Progenitor cell of endocrine pancreas (in vitro differentiated cells): Measurements from ENCODE around the gene NFE2L2. TPM values are rescaled to one million over a fixed set of nuclear protein-coding genes. Genes with fewer than 3 reads are reported as not detected.
"Not testable (repeated sequence)": the region's sequence is repeated elsewhere in the genome, so short reads cannot be mapped to it uniquely, and the experiment has no call there.

Experiments
- DNase-seq: peaks from one replicate; pipeline ENCODE4 v3.0.0; 2021; ENCODE audit warnings: low spot score; ENCODE audit not compliant: unreplicated experiment
- H3K27ac Mint-ChIP-seq: 2 replicates; pipeline ENCODE4 v1.8.0; 2021; ENCODE audit warnings: mild to moderate bottlenecking, moderate library complexity, mixed read lengths
- H3K27me3 Mint-ChIP-seq: 2 replicates; pipeline ENCODE4 v1.8.0; 2021; ENCODE audit warnings: mixed read lengths
- H3K36me3 Mint-ChIP-seq: 2 replicates; pipeline ENCODE4 v1.8.0; 2022; ENCODE audit warnings: mixed read lengths; ENCODE audit not compliant: insufficient read depth
- H3K4me1 Mint-ChIP-seq: 2 replicates; pipeline ENCODE4 v1.8.0; 2021; ENCODE audit warnings: low read depth, mixed read lengths
- H3K4me3 Mint-ChIP-seq: 2 replicates; pipeline ENCODE4 v1.8.0; 2021; ENCODE audit warnings: low read depth, mild to moderate bottlenecking, moderate library complexity, mixed read lengths
- H3K9me3 Mint-ChIP-seq: 2 replicates; pipeline ENCODE4 v1.8.0; 2021; ENCODE audit warnings: low read depth, mixed read lengths
- CTCF ChIP-seq: fragments of 200-600 bp; sonication (generic); IDR thresholded peaks from one replicate; pipeline ENCODE4 v1.5.0; 2021; ENCODE audit warnings: antibody characterized with exemption, mild to moderate bottlenecking; ENCODE audit not compliant: unreplicated experiment
- microRNA-seq: library from miRNA; unstranded; fragments of <30 nt; microRNA quantifications from one replicate; pipeline ENCODE4 v1.1.0, GENCODE V29; 2020; ENCODE audit warnings: borderline number of aligned reads; ENCODE audit not compliant: unreplicated experiment
- total RNA-seq: library from RNA; stranded (reverse); gene quantifications from 2 replicates; pipeline ENCODE4 v1.2.1, GENCODE V29; 2021

Gene NFE2L2
- total RNA-seq, 1 donor from 2014 or later: 59.1 TPM

GRCh38 chr2:177188482-177189469 lies 75.8 kb downstream of the NFE2L2 start:
- Mint-ChIP-seq H3K9me3 (no peaks in the 10 kb centered on the region), H3K4me1 (peaks cover 9% of the 10 kb centered on the region), H3K27ac (peak overlapping the region; percentile 31), H3K27me3 (no peaks in the 10 kb centered on the region), H3K36me3 (no peaks in the 10 kb centered on the region), H3K4me3 (no peak overlapping the region)
- no peak for TF ChIP-seq CTCF
- DNase-seq: no peak

- Mint-ChIP-seq H3K4me1 (peaks cover 9% of the 10 kb centered on the region), H3K9me3 (no peaks in the 10 kb centered on the region), H3K27me3 (no peaks in the 10 kb centered on the region), H3K36me3 (no peaks in the 10 kb centered on the region), H3K4me3 (no peak overlapping the region), H3K27ac (peak overlapping the region; percentile 64)
- no peak for TF ChIP-seq CTCF
- DNase-seq: no peak
Measured at GRCh38 chr2:177187631-177188312, 76.8 kb downstream of the NFE2L2 start.

- H3K9me3 Mint-ChIP-seq, H3K4me1 Mint-ChIP-seq, H3K27me3 Mint-ChIP-seq, H3K4me3 Mint-ChIP-seq, H3K27ac Mint-ChIP-seq, DNase-seq, H3K36me3 Mint-ChIP-seq: not testable (repeated sequence)
Measured at GRCh38 chr2:177186038-177186437, 78.5 kb downstream of the NFE2L2 start.

GRCh38 chr2:177184606-177185005 lies 79.9 kb downstream of the NFE2L2 start:
- H3K27ac Mint-ChIP-seq: no peak overlapping the region
- peaks cover 9% of the 10 kb centered on the region for H3K4me1 Mint-ChIP-seq
- no peak for DNase-seq
- TF ChIP-seq CTCF: no peak
- H3K9me3 Mint-ChIP-seq: no peaks in the 10 kb centered on the region
- H3K27me3 Mint-ChIP-seq: no peaks in the 10 kb centered on the region
- no peaks in the 10 kb centered on the region for H3K36me3 Mint-ChIP-seq
- no peak overlapping the region for H3K4me3 Mint-ChIP-seq

- no peaks in the 10 kb centered on the region for H3K27me3 Mint-ChIP-seq
- no peak for DNase-seq
- H3K27ac Mint-ChIP-seq: no peak overlapping the region
- no peak overlapping the region for H3K4me3 Mint-ChIP-seq
- TF ChIP-seq CTCF: no peak
- no peaks in the 10 kb centered on the region for H3K9me3 Mint-ChIP-seq
- H3K36me3 Mint-ChIP-seq: no peaks in the 10 kb centered on the region
- peaks cover 9% of the 10 kb centered on the region for H3K4me1 Mint-ChIP-seq
Measured at GRCh38 chr2:177183860-177184259, 80.7 kb downstream of the NFE2L2 start.

Small RNAs within 50 kb of the gene (microRNA-seq; reads per million reads assigned to microRNA genes)
- not detected for gene MIR3128
- gene MIR6512: not detected

Other genes starting within 250 kb of the NFE2L2 start
- gene HNRNPA3, start 51.9 kb downstream of the NFE2L2 start, total RNA-seq: 334 and 339 TPM in 2 replicates
- 65.9 and 69.2 TPM in 2 replicates for gene AGPS, start 128.0 kb upstream of the NFE2L2 start, total RNA-seq